Cerebellar nuclear complex (tissue), 1 donor: ENCODE data around the gene DPPA2.

Experiments
- DNase-seq, 2 experiments: peaks; one replicate each; lab custom pipeline; 2025; lab: John Stamatoyannopoulos, UW

The DPPA2 gene

GRCh38 chr3:109325109-109325508 lies 8.8 kb upstream of the DPPA2 start:
- DNase-seq, result no peak

DNA sequence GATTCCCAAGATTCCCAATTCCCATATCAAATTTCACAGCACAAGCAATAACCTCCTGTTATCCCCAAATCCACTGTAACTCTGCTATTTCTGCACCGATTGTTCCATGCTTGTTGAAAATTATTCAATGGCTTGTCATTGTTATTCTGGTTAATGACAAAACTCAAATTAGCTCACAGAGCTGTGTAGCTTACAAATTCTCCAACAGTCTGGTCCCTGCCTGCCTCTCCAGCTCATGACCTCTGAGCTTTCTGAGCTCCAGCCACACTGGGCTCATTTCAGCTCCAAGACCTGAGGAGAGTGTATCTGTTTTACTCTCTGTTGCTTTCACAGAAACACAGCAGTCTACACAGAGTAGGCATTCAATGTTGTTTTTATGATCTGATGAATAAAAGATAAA lies 3.3 kb downstream of the DPPA2 start:
- DNase-seq, result no peak

GRCh38 chr3:109297496-109297895 lies 18.8 kb downstream of the DPPA2 start:
- DNase-seq, result no peak

DNA sequence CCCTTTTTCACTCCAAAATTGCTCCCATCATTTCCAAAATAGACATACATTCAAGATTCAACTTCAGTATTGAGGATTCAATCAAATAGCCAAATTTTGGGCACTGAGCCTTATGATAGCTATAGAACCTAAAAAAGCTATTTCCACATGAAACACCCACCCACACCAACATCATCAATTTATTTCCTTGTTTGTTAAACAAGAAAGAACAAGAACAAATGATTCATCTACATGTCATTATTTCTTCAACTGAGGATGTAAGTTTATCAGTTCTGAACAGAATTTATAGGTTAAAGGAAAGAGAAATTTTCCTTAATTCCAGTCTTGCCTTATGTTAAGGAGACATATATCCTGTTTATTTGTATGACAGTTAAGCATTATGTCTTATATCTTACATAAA lies 32.2 kb downstream of the DPPA2 start:
- DNase-seq, result no peak

- DNase-seq, result no peak
These were observed 37.8 kb downstream of the DPPA2 start for GRCh38 chr3:109278546-109278945.

DNA sequence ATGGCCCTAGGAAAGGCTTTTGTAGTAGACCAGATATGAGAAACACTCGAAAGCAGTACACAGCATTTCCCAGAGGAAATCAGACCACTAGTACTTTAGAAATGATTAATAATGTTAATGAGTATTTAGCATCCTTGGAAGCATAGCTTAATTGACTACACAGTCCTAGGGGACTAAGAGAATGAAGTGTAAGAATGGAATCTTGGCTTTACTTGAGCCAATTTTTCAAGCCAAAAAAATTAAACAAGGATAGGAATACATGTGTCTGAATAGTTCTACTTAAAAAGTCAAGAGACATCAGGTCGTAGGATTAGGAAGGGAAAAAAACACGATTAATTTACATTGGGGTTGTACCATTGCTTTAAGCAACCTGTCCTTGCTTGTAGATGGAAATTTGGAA lies 38.2 kb downstream of the DPPA2 start:
- DNase-seq, result no peak

DNA sequence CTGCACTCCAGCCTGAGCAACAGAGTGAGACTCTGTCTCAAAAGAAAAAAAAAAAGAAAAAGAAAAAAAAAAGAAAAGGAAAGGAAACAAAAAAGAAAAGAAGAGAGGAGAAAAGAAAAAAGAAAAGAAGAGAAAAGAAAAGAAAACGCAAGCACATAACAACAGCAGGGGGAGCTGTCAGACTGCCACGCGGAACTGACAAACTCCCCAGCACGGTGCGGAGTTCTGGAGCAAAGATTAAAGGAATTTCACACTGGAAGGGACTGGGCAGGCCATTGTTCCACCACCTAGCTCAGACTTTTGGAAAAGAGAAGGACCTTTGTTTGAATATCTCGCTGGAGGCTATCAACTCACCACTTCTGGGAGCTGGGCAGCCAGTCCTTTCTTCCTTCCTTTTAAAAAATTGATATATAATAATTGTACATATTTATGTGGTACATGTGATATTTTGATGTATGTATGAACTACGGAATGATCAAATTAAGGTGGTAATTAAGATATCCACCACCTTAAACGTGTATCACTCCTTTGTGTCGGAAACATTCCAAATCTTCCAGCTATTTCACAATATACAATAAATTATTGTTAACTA lies 40.5 kb downstream of the DPPA2 start:
- DNase-seq, result no peak

- no peak for DNase-seq
These were observed 45.5 kb downstream of the DPPA2 start for GRCh38 chr3:109270779-109271178.

DNA sequence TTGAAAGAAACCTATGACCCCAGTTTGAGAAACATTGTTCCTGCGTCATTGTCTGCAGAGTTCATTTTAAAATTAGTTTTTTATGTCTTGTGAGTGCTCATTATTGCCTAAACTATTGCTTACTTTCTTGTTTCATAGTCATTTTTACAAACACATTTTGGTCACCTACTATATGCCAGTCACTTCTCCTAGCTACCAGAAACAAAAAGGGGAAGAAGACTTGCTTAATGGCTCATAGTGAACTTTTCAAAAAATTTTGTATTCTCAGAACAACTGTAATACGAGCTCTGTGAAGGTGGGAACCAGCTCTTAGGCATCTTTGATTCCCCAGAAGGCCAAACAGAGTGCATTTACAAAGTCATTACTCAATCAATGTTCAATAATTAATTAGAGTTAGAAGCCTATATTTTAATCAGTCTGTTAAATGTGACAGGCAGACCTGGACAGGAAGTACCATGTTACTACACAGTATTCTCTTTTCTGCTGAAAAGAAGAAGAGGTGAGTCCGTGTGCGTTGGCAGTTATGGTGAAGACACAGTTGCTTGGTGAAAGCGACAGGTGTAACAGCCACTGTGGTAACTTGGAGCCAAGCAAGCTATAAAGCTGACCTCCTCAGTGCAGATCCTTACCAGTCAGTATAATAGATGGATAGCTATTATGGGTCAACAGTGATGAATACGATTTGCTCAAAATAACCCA lies 46.6 kb downstream of the DPPA2 start:
- DNase-seq, result no peak

- no peak for DNase-seq
These were observed 48.1 kb downstream of the DPPA2 start for GRCh38 chr3:109268181-109268580.

GRCh38 chr3:109265295-109265694 lies 51.0 kb downstream of the DPPA2 start:
- DNase-seq, result no peak

GRCh38 chr3:109257269-109257668 lies 59.0 kb downstream of the DPPA2 start:
- no peak for DNase-seq

DNA sequence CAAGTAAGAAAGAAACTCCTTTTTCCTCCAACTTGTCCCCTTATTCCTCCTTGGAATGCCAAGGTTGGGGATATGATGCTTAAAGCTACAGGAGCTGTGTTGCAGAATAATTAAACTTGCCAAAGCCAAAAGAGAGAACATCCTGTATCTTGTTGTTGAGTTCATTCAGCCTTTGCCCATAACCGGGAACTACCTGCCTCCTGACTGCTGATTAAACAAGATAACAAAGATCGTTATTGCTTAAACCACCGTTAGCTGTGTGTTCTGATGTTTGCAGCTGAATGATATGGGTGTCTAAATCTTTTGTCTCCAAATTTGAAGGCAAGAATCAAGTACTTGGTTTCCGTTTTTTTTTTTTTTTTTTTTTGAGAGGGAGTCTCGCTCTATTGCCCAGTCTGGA lies 61.5 kb downstream of the DPPA2 start:
- DNase-seq, result no peak

DNA sequence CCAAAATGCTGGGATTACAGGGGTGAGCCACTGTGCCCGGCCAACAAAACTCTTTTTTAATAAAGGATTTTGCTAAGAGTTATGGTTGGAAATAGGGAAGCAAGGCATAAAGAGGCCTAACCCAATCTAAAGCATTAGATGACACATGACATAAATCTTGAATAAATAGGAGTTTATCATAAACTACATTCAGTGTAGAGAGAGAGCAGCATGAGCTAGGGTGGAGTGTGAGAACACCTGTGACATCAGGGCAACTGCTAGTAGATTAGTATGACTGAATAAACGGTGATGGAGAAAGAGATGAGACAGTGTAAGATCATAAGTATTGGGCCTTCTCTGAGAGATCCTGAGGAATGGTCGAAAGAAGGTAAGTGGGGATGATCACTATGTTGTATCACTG lies 63.7 kb downstream of the DPPA2 start:
- DNase-seq, result no peak
